ENCODE measurements around the gene NINJ1. TPM values are rescaled to one million over a fixed set of nuclear protein-coding genes. Genes with fewer than 3 reads are reported as not detected.

Gene NINJ1
- total and polyA plus RNA-seq, 2 of the 4 experiments (the other 2 are of a cell fraction): 21.9 to 38.8 TPM

DNA sequence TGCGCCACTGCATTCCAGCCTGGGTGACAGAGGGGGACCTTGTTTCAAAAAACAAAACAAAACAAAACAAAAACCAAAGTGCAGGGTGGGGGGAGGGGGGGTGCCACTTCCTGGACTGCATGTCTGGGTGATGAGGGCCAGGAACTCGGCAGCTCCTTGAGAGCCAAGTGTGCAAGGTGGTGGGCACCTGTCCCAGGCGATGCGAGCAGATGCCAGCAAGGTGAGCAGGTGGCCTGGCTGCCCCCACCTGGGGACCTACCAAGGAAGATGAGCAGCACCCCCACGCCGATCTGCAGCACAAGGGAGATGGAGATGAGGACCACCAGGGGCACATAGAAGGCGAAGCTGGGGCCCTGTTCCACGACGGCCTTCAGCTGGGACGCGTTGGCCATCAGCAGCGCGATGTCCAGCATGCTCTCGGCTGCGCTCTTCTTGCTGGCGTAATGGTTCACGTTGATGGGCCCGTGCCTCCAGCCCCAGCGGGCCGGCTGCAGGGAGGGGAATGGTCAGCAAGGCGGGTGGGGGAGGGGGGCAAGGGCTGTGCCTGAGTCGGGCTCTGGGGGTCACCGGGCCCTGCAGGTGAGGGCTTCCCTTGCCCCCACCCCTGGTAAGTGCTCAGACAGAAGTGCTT, 7.8 kb downstream of the NINJ1 start:
- POLR2A ChIA-PET (ENCODE audit: unreplicated experiment): no interaction called here
- peaks cover 13 to 61% of the 10 kb centered on the region in 2 experiments for H3K79me1 ChIP-seq (ENCODE audit: low read depth in 1 of 2, low read length in 2 of 2)
- no peak overlapping the region for H3K4me3 ChIP-seq (ENCODE audit: insufficient read depth, low read depth, low read length)
- H3K4me2 ChIP-seq (ENCODE audit: low read depth, low read length): no peak overlapping the region
- intact Hi-C loops (cut with micrococcal nuclease): no loop called here
- peaks cover 22% of the 10 kb centered on the region for H3K36me3 ChIP-seq (ENCODE audit: control insufficient read depth, insufficient read depth, low read length)
- 92% methylated on average over 11 of the region's 23 CpGs; no CpG with 5 or more reads in 1 of the 2 experiments for WGBS, 2 experiments (ENCODE audit: extremely low coverage in 2 of 2, insufficient read length in 1 of 2)
- no peak overlapping the region for H3K14ac ChIP-seq (replicated peaks; ENCODE audit: low read depth, low read length)
- H3K4ac ChIP-seq (ENCODE audit: low read depth, low read length): no peak overlapping the region; the same call in 1 of the 2 replicates
- H4K8ac ChIP-seq (ENCODE audit: low read depth in 2 of 2, low read length in 2 of 2): no peak overlapping the region
- TF ChIP-seq CEBPB (IDR thresholded peaks at IDR 0.05; ENCODE audit: low read depth, low read length) (no peak), BHLHE40 (IDR thresholded peaks at IDR 0.05; ENCODE audit: low read depth, low read length) (no peak), CTCF (conservative IDR thresholded peaks at IDR 0.05; ENCODE audit: low read depth, low read length) (no peak), RCOR1 (IDR thresholded peaks at IDR 0.05; ENCODE audit: insufficient replicate concordance, low read length) (no peak), MAFK (IDR thresholded peaks at IDR 0.05; ENCODE audit: low read depth, low read length) (no peak), MAZ (IDR thresholded peaks at IDR 0.05; ENCODE audit: borderline replicate concordance, low read depth, low read length) (no peak), POLR2A (IDR thresholded peaks at IDR 0.05; ENCODE audit: low read depth, low read length) (no peak), RFX5 (IDR thresholded peaks at IDR 0.05; ENCODE audit: low read depth, low read length) (no peak), CHD1 (IDR thresholded peaks at IDR 0.05; ENCODE audit: low read depth, low read length) (no peak), FOS (IDR thresholded peaks at IDR 0.05; ENCODE audit: low read depth, low read length) (no peak), NFE2L2 (IDR thresholded peaks at IDR 0.05; ENCODE audit: low read depth, low read length) (no peak), MXI1 (IDR thresholded peaks at IDR 0.05; ENCODE audit: borderline replicate concordance, low read depth, low read length) (no peak), RAD21 (IDR thresholded peaks at IDR 0.05; ENCODE audit: low read length) (no peak), SMC3 (IDR thresholded peaks at IDR 0.05; ENCODE audit: low read depth, low read length) (no peak)
- TF ChIP-seq, protein P1, sequence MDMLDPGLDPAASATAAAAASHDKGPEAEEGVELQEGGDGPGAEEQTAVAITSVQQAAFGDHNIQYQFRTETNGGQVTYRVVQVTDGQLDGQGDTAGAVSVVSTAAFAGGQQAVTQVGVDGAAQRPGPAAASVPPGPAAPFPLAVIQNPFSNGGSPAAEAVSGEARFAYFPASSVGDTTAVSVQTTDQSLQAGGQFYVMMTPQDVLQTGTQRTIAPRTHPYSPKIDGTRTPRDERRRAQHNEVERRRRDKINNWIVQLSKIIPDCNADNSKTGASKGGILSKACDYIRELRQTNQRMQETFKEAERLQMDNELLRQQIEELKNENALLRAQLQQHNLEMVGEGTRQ (IDR thresholded peaks at IDR 0.05; ENCODE audit: low read depth, low read length): no peak
- TF ChIP-seq, protein P2, sequence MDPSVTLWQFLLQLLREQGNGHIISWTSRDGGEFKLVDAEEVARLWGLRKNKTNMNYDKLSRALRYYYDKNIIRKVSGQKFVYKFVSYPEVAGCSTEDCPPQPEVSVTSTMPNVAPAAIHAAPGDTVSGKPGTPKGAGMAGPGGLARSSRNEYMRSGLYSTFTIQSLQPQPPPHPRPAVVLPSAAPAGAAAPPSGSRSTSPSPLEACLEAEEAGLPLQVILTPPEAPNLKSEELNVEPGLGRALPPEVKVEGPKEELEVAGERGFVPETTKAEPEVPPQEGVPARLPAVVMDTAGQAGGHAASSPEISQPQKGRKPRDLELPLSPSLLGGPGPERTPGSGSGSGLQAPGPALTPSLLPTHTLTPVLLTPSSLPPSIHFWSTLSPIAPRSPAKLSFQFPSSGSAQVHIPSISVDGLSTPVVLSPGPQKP (IDR thresholded peaks at IDR 0.05; ENCODE audit: borderline replicate concordance, low read depth, low read length): no peak
- BruUV-seq (replicated peaks): no TSS peak
- no peak overlapping the region for H3K18ac ChIP-seq (ENCODE audit: low read depth, low read length)
- peak overlapping the region; percentile 56 for H2AK9ac ChIP-seq (replicated peaks; ENCODE audit: low read depth, low read length, poor library complexity)
- H3K23ac ChIP-seq (ENCODE audit: low read depth, low read length): no peak overlapping the region
- in situ Hi-C loops (cut with MboI; ENCODE audit: low sequenced_read_pairs): no loop called here
- H2AFZ ChIP-seq (replicated peaks; ENCODE audit: low read length, poor library complexity): no peak overlapping the region
- no peak overlapping the region for H3K56ac ChIP-seq (ENCODE audit: extremely low read depth, insufficient read depth, low read length)
- CTCF ChIA-PET: interaction anchor here (0.9 kb wide), 1 partner anchor 18 kb away, joined by 5 read pairs; no protein-coding TSS in a partner anchor
- peaks cover 19% of the 10 kb centered on the region for H3K4me1 ChIP-seq (ENCODE audit: control insufficient read depth, insufficient read depth, low read length)
- no peak overlapping the region for H2AK5ac ChIP-seq (ENCODE audit: low read depth, low read length)
- dilution Hi-C loops (cut with HindIII; ENCODE audit: low sequenced_read_pairs, unreplicated experiment): no loop called here
- H3K27ac ChIP-seq (ENCODE audit: insufficient read depth, low read length): no peak overlapping the region
- DNase-seq: no peak
- no peaks in the 10 kb centered on the region for H3K27me3 ChIP-seq (ENCODE audit: control insufficient read depth, insufficient read depth, low read length)
- H2BK5ac ChIP-seq (ENCODE audit: low read depth, low read length, poor library complexity, severe bottlenecking): no peak overlapping the region
- no peak overlapping the region for H2BK15ac ChIP-seq (ENCODE audit: low read depth, low read length)
- H3K9me3 ChIP-seq (ENCODE audit: control insufficient read depth, insufficient read depth, low read length): no peaks in the 10 kb centered on the region
- H2BK120ac ChIP-seq (ENCODE audit: low read depth, low read length): no peak overlapping the region
- no peak overlapping the region for H3K9ac ChIP-seq (ENCODE audit: low read depth, low read length)
- H3K9me1 ChIP-seq (ENCODE audit: insufficient read depth, low read length): peaks cover 13% of the 10 kb centered on the region; the same call in 1 of the 2 replicates
- no peak overlapping the region for H4K91ac ChIP-seq (ENCODE audit: insufficient read depth, low read depth, low read length)
- no peak overlapping the region for H4K5ac ChIP-seq (ENCODE audit: low read depth, low read length)
- H2BK20ac ChIP-seq (ENCODE audit: low read depth, low read length): no peak overlapping the region
- H4K20me1 ChIP-seq (ENCODE audit: insufficient read depth, low read length): peaks cover 26% of the 10 kb centered on the region
- ATAC-seq (ENCODE audit: low read depth): no peak
